HepG2 (cell line): ENCODE results near the gene OR1F1. TPM values are rescaled to one million over a fixed set of nuclear protein-coding genes. Genes with fewer than 3 reads are reported as not detected.
A peak's percentile ranks its signal among the peaks of the same experiment; 100 is the strongest.

ENCODE experiments used
- CCAR2 ChIP-seq: fragments of 200-400 bp; formaldehyde crosslinking; optimal IDR thresholded peaks from 2 replicates; pipeline ENCODE3; 2018; ENCODE audit warnings: low read depth, mild to moderate bottlenecking, low read length, moderate library complexity
- CHD4 ChIP-seq: fragments of 200-600 bp; sonication (generic); IDR thresholded peaks from 2 replicates; pipeline ENCODE4 v1.7.0; 2017; ENCODE audit warnings: mild to moderate bottlenecking, low read length, borderline replicate concordance
- GPBP1L1 ChIP-seq: sonication (generic); formaldehyde crosslinking; IDR thresholded peaks from 2 replicates; pipeline ENCODE4 v1.5.0; 2020; ENCODE audit warnings: mild to moderate bottlenecking, missing genetic modification reagents
- JUN ChIP-seq: sonication (generic); formaldehyde crosslinking; IDR thresholded peaks from 2 replicates; pipeline ENCODE4 v1.4.0; 2020; ENCODE audit warnings: mild to moderate bottlenecking, missing genetic modification reagents
- KDM6A ChIP-seq: IDR thresholded peaks from 2 replicates; pipeline ENCODE4 v1.6.1; 2016; ENCODE audit warnings: low read depth
- NBN ChIP-seq: fragments of 450-650 bp; conservative IDR thresholded peaks from 2 replicates; pipeline ENCODE4 v1.6.1; 2017
- PLRG1 ChIP-seq: fragments of 450-650 bp; conservative IDR thresholded peaks from 2 replicates; pipeline ENCODE4 v1.6.1; 2016
- RFX1 ChIP-seq: fragments of 450-650 bp; IDR thresholded peaks from 2 replicates; pipeline ENCODE4 v1.6.1; 2017
- TFE3 ChIP-seq: IDR thresholded peaks from 2 replicates; pipeline ENCODE4 v1.6.1; 2016
- THAP11 ChIP-seq: IDR thresholded peaks from 2 replicates; pipeline ENCODE4 v1.6.1; 2016; ENCODE audit warnings: missing biosample characterization, missing genetic modification reagents
- UBTF ChIP-seq: sonication (generic); formaldehyde crosslinking; IDR thresholded peaks from 2 replicates; pipeline ENCODE4 v1.4.0; 2020; ENCODE audit warnings: mild to moderate bottlenecking, missing genetic modification reagents
- ZBTB49 ChIP-seq: sonication (generic); formaldehyde crosslinking; IDR thresholded peaks from 2 replicates; pipeline ENCODE4 v1.4.0; 2020; ENCODE audit warnings: missing genetic modification reagents, borderline replicate concordance
- ZIK1 ChIP-seq: sonication (generic); formaldehyde crosslinking; IDR thresholded peaks from 2 replicates; pipeline ENCODE4 v1.5.0; 2020; ENCODE audit warnings: mild to moderate bottlenecking, low read depth, missing genetic modification reagents, borderline replicate concordance
- ZNF143 ChIP-seq: sonication (generic); formaldehyde crosslinking; IDR thresholded peaks from 2 replicates; pipeline ENCODE4 v1.4.0; 2020; ENCODE audit warnings: missing genetic modification reagents
- ZNF24 ChIP-seq: fragments of 450-650 bp; IDR thresholded peaks from 2 replicates; pipeline ENCODE4 v1.6.1; 2017; ENCODE audit warnings: antibody characterized with exemption, mild to moderate bottlenecking
- ZNF275 ChIP-seq: sonication (generic); formaldehyde crosslinking; IDR thresholded peaks from 2 replicates; pipeline ENCODE4 v1.8.0; 2022; ENCODE audit warnings: missing genetic modification reagents, mild to moderate bottlenecking, inconsistent platforms, borderline replicate concordance
- ZNF33B ChIP-seq: sonication (generic); formaldehyde crosslinking; IDR thresholded peaks from 2 replicates; pipeline ENCODE4 v1.5.1; 2020; ENCODE audit warnings: mild to moderate bottlenecking, missing genetic modification reagents
- ZNF589 ChIP-seq: sonication (generic); formaldehyde crosslinking; conservative IDR thresholded peaks from 2 replicates; pipeline ENCODE4 v1.8.0; 2022; ENCODE audit warnings: mild to moderate bottlenecking, moderate library complexity, missing genetic modification reagents
- ZNF780A ChIP-seq: sonication (generic); formaldehyde crosslinking; IDR thresholded peaks from 2 replicates; pipeline ENCODE4 v1.8.0; 2022; ENCODE audit warnings: mild to moderate bottlenecking, missing genetic modification reagents, moderate library complexity
- ZNF879 ChIP-seq: sonication (generic); formaldehyde crosslinking; IDR thresholded peaks from 2 replicates; pipeline ENCODE4 v1.8.1; 2023; ENCODE audit warnings: missing genetic modification reagents
- ZNF883 ChIP-seq: sonication (generic); formaldehyde crosslinking; IDR thresholded peaks from 2 replicates; pipeline ENCODE4 v1.5.1; 2020; ENCODE audit warnings: mild to moderate bottlenecking, missing genetic modification reagents; ENCODE audit errors: not compliant biosample characterization
- polyA plus RNA-seq, 8 experiments: library from polyadenylated mRNA; depleted of rRNA in 3 of 8; stranded (reverse) in 7 of 8; unstranded in 1 of 8; fragments of >200 nt; fragmentation: Illumina TruSeq in 4 of 8; extraction: Trizol in 4 of 8; gene quantifications; 2 replicates each; pipeline versions ENCODE4 v1.2.1 to v1.2.3, GENCODE V29; 2011 to 2016; ENCODE audit warnings: low read depth in 4 of 8, missing spikeins in 1 of 8, mixed read lengths in 1 of 8; ENCODE audit not compliant: insufficient read depth in 1 of 8
- total RNA-seq, 5 experiments: library from RNA; depleted of rRNA; stranded (reverse); fragments of >200 nt; fragmentation: Illumina TruSeq; extraction: Trizol; gene quantifications; 2 replicates each; pipeline ENCODE4 v1.2.3, GENCODE V29; 2016; ENCODE audit warnings: low read depth in 1 of 5

OR1F1 gene
- total and polyA plus RNA-seq, 2 of the 13 experiments (the other 11 are each of a cell fraction or from before 2014, with no cell fraction given), result 0.90 TPM; not detected in 1

GRCh38 chr16:3175157-3176093 is 12.6 kb upstream of the OR1F1 start (continued):
- TF ChIP-seq ZNF24 (peak; percentile 94), ZNF883 (CRISPR knock-in tag) (no peak), ZNF879 (CRISPR knock-in tag) (no peak), ZBTB49 (CRISPR knock-in tag) (no peak), ZNF33B (no peak), PLRG1 (no peak), ZNF780A (CRISPR knock-in tag) (no peak), CCAR2 (no peak), NBN (no peak), RFX1 (no peak), KDM6A (CRISPR knock-in tag) (no peak), JUN (CRISPR knock-in tag) (no peak), UBTF (CRISPR knock-in tag) (no peak), THAP11 (CRISPR knock-in tag) (no peak), ZNF143 (CRISPR knock-in tag) (peak; percentile 60; the same call in 1 of the 2 replicates), GPBP1L1 (CRISPR knock-in tag) (no peak), ZNF589 (no peak), ZIK1 (CRISPR knock-in tag) (no peak), CHD4 (peak; percentile 28; the same call in 1 of the 2 replicates), ZNF275 (CRISPR knock-in tag) (no peak), TFE3 (0 out of 2 replicates have a peak, but pooled peaks have one; percentile 33)
